GM21447 (cell line): ENCODE data around the gene FBN1.

Experiments
- ATAC-seq: cut with Tn5 transposase; IDR thresholded peaks from one replicate; pipeline ENCODE4 v1.9.1; 2021; ENCODE audit not compliant: unreplicated experiment

The FBN1 gene

DNA sequence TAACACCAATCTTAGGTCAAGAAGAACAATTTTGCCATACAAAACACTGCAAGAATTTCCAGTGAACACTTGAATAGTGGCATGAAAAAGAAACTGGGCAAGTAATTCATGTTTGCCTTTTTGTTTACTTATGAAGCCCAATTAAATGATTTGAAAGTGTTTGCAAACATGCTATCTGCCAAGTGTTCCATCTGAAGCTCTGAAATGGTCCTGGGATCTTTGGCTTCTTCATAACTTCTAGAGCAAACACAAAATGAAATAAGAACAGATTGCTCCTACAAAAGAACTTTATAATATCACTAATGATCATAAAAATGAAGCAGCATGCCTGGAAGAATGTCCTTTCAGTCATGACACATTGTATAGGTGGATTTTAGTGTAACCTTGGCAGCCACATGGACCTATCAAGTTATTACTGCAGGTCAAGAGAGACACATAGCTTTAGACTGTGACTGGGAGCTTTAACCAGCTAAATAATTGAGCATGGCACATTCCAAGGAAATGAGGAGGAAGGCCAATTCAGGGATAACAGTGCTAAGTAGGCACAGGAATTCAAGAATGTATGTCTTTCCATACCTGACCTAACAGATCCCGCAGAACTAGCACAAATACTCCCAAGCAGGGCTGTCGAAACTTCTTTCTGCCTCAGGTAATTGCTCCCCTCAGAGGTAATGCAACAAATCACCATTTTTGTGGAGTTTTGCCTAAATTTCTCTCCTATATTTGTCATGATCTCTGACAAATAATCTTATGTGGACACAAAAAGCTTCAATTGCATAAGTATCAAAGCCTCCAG is 169.7 kb downstream of the FBN1 start:
- no peak for ATAC-seq

DNA sequence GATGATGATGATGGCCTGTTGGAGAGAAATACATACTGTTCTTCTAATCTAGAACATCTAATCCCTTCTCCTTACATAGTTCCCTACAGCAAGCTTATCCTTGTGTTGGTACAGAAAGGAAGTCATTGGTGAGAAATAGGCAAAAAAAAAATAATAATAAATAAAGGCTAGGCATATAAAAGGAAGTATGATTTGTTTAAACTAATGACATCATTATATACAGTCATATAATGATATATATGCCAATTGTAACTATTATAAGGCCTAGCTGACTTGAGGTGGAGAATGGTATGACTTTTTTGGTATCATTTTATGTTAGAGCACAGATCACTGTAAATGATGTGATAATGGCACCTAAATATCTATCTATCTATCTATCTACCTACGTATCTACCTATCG is 171.8 kb downstream of the FBN1 start:
- no peak for ATAC-seq

DNA sequence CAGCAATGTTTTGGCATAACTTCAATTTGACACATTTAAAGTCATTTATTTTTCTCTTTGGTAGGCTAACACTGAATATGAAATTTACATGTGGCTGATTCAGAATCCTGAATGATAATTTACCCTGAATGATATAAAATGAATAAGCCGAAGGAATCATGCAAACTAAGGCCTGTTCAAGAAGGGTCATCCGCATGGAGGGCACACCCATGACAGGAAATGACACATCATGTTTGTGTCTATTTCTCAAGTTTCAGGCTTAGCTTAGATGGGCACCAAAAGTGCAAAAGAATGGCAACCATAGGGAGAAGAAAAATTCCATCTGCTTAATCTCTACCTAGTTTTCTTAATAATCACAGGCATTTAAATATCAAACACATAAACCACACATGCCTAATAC is 172.8 kb downstream of the FBN1 start:
- ATAC-seq = no peak

DNA sequence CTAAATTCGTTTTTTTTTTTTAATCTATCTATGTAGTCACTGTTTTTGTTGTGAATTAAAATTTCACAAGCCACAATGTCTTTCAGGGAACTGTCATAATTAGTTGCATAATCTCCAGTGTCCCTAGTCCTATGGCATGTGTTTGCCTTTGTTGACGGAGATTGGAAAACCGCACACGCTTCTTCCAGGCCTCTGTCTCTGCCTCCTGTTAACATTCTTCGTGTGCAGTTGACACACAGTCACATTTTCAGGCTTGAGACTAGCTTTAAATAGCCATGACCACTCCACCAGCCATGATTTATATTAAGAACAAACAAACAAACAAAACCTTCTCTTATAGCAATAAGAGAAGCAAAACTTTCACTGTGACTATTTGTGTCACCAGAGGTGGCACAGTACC is 174.4 kb downstream of the FBN1 start:
- ATAC-seq = no peak

DNA sequence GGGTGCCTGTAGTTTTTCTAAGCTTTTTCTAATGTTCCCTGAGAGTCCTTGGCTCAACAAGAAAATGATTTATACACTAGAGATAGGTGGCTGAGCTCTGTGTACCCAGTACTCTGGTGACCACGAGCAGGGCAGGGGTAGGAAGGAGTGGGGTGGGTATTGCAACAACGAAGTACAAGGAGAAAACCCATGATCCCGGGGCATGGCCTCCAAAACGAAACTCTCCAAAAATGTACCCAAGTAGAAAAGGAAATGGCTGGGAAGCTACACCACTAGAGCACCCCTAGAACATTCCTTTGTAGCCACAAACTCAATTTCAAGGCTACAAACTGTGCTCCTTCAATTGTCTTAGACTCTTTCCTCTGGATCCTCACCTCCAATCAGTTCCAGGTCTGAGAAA is 175.4 kb downstream of the FBN1 start:
- ATAC-seq = no peak

- no peak for ATAC-seq
These were observed 175.8 kb downstream of the FBN1 start for GRCh38 chr15:48469681-48470080.

GRCh38 chr15:48469271-48469670 is 176.2 kb downstream of the FBN1 start:
- no peak for ATAC-seq

DNA sequence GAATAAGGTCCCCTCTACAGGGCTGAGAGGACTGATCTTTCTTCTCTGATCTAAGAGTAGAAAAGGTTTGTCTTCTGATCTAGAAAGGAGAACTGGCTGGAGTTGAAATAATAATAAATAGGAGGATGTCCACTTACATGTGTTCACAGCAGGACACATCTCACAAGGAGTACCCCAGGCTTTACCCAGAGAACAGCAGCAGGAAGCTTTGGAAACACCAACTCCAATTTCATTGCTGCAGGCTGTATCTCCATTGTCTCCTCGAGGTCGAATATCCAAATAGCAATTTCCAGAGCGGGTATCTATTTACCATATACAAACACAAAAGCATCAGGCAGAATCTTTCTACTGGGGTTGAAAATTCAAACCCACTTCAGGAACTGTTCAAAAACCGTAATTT is 177.7 kb downstream of the FBN1 start:
- ATAC-seq = no peak

- ATAC-seq = no peak
These were observed 178.7 kb downstream of the FBN1 start for GRCh38 chr15:48466820-48467219.

DNA sequence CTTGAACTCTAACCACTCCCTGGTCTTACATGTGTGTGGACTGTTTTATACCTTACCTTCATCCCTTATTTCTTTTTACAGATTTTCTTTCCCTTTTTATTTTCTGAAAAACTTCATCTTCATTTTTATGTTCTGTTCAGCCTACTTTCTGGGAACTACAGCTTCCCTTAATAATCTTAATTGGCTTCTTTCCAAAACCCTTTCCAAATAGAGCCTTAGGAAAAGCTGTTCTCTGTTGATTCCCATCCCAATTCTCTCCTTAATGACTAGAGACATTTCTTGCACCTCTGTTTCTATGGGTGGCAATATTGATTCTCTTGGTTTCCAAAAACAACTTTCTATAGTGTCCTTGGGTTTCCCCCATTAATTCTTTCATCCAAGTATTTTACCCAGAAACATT is 179.4 kb downstream of the FBN1 start:
- ATAC-seq = no peak

- no peak for ATAC-seq
These were observed 180.1 kb downstream of the FBN1 start for GRCh38 chr15:48465410-48465809.

- no peak for ATAC-seq
These were observed 182.1 kb downstream of the FBN1 start for GRCh38 chr15:48463366-48463880.

DNA sequence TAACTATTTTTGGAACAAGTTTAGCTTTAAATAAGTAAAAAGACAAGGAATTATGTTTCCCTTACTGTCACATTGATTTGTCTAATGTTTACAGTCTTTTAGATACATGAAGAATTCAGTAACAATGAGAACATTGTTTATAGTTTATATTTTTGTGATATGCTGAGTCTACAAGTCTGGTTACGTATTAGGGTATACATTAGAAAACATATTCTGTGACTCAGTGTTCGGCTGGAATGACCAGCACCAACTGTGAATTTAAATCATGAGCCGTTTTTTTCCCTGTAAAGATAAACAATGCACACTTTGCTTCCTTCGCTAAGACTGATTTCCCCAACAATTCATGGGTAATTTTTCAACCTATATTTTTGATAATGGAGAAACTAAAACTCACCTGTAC is 182.8 kb downstream of the FBN1 start:
- no peak for ATAC-seq

GRCh38 chr15:48459571-48460442 is 185.7 kb downstream of the FBN1 start:
- ATAC-seq = no peak

DNA sequence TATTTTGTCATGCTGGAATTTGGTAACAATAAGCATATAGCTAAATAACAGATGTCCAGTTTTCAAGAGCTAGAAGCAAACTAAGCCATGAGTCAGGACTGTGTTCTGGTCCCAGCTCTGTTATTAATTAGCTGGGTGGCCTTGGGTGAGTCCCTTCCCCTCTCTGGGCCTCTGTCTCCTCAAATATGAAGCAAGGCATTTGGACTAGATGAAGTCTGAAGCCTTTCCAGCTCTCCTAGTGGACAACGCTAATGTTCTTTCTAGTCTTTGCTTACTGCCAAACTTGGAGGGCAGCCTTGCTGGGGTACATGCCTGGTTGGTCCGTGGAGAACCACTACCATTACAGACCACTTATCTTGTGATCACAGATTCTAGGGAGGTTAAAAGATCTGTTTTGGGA is 186.6 kb downstream of the FBN1 start:
- no peak for ATAC-seq

DNA sequence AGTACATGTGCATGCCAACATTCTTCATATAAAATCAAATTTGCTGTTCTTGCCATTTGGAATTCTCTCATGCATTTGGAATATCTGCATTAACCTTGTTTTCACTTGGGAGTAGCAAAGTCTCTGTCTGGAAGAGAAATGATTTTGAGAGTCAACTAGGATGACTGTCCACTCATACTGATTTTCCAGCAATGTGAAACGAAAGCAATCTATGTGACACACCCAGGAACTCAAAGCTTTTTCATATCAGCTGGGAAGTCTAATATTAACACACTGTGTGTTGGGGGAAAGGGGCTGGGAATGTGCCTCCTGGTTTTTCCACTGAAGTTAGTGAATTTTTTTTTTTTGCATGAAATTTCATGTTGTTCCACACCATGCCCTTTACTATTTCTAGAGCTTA is 189.4 kb downstream of the FBN1 start:
- ATAC-seq = no peak

DNA sequence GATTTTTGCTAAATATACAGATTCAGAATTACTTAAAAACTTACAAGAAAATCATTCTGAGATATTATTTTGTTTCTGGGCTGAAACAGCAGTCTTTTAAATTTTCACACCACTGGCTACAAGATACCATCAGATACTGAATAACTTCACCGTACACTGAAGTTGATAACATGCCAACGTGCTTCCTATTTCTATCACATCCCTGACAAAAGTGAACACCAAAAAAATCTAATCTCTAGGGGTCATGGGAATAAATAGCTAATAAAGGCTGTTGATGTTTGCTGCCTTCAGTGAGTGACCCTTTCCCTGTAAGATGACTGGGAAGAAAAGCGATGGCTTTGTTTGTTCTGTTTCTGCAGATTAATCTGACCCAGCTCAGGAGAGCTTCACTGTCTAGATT is 193.8 kb downstream of the FBN1 start:
- no peak for ATAC-seq

DNA sequence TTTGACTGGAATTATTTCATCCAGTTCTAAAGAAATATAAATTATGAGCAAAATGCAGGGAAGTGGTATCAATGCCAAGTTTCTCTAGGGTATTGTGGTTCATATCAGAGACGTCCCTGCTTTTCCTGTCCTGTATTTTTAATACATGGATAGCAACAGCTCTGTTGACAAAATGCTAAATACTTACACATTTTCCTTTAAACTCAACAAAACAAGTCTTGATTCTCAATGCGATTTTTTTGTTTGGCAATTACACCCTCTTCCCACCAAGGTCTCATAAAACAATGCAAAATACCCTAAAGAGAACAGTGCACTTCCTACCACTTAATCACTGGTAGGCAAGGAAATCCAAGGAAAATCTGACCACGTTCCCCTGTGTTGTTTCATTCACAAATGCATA is 194.3 kb downstream of the FBN1 start:
- ATAC-seq = no peak

DNA sequence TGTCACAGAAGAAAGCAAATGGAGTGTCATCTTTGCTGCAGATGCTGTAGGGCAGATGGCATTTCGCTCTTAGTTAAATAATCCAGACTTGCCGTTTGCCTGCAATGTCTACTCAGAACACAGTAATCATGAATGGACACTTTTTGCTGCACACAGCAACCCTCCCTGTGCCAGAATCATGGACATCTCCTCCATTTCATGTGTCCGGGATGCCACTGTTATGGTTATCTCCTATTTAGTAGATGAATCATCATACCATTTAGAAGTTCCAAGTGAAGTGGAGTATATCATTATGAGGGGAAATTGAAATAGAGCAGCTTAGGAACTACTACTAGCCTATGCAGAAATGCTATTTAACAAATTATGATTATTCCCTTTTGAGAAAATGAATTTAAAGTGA is 195.8 kb downstream of the FBN1 start:
- no peak for ATAC-seq

GRCh38 chr15:48447657-48448056 is 197.9 kb downstream of the FBN1 start:
- ATAC-seq = no peak

DNA sequence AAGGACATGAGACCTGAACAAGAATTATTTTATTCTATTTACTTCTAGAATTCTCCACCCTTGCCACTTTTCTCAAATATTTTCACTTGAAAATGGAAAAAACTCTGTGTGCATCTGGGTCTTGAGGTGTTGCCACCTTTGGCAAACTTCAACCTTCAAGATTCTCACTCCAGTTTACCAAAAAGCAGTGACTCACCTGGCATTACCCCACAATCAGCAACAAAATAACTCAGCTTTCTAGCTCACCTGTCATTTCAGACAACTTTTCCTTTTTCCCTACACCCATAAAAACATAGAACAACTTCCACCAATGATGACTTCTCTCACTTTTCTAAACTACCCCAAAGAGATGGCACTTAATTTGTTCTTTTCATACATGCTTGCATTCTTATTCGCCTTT is 198.5 kb downstream of the FBN1 start:
- no peak for ATAC-seq

DNA sequence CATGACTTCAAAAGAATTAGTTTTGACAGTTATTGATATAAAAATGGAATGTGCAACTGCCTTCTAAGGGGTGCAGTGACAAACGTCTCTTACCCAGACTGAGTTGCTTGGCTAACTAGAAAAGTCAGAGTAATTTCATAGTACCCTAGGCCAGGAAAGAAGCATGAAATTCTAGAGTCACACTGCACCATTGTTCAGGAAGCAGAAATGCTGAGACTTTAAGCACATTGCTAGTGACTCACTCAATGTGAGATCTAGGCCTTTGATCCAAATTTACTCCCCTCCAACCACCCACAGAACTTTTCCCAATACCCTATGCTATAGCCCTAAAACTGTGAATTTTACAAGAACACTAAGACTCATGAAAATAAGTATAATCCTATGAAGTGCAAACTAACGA is 203.5 kb downstream of the FBN1 start:
- ATAC-seq = no peak
